Karpas-422 (cell line): ENCODE measurements around the gene DNAJC6. TPM values are rescaled to one million over a fixed set of nuclear protein-coding genes. Genes with fewer than 3 reads are reported as not detected.

ENCODE experiments used
- DNase-seq: peaks from one replicate; pipeline ENCODE4 v3.0.0-alpha.2; 2015
- H2AFZ ChIP-seq: fragments of 200-600 bp; sonication (generic); 2 replicates; pipeline ENCODE4 v1.6.1; 2014; ENCODE audit warnings: antibody characterized with exemption, low read length, mixed read lengths
- H3K27ac ChIP-seq: fragments of 200-600 bp; sonication (generic); 2 replicates; pipeline ENCODE4 v1.5.1; 2014; ENCODE audit warnings: mild to moderate bottlenecking, low read length, moderate library complexity
- H3K27me3 ChIP-seq: fragments of 200-600 bp; sonication (generic); 2 replicates; pipeline ENCODE4 v1.6.1; 2014; ENCODE audit warnings: low read length, mixed read lengths
- H3K36me3 ChIP-seq: fragments of 200-600 bp; sonication (generic); 2 replicates; pipeline ENCODE4 v1.6.1; 2014; ENCODE audit warnings: low read length, mixed read lengths; ENCODE audit not compliant: insufficient read depth
- H3K4me1 ChIP-seq: fragments of 200-600 bp; sonication (generic); 2 replicates; pipeline ENCODE4 v1.6.1; 2014; ENCODE audit warnings: mild to moderate bottlenecking, low read length, mixed read lengths
- H3K4me2 ChIP-seq: fragments of 200-600 bp; sonication (generic); 2 replicates; pipeline ENCODE4 v1.6.1; 2014; ENCODE audit warnings: low read length, low read depth, mild to moderate bottlenecking; ENCODE audit not compliant: poor library complexity, severe bottlenecking
- H3K4me3 ChIP-seq: fragments of 200-600 bp; sonication (generic); 2 replicates; pipeline ENCODE4 v1.5.1; 2014; ENCODE audit warnings: mild to moderate bottlenecking, antibody characterized with exemption, low read length, mixed read lengths
- H3K79me2 ChIP-seq: fragments of 200-600 bp; sonication (generic); 2 replicates; pipeline ENCODE4 v1.6.1; 2014; ENCODE audit warnings: mild to moderate bottlenecking, low read length, mixed read lengths
- H3K9ac ChIP-seq: fragments of 200-600 bp; sonication (generic); 2 replicates; pipeline ENCODE4 v1.6.0; 2014; ENCODE audit warnings: low read length
- H3K9me2 ChIP-seq: fragments of 200-600 bp; sonication (generic), shearing (Covaris generic); replicated peaks from 2 replicates; pipeline ENCODE4 v1.6.0; 2014; ENCODE audit warnings: mild to moderate bottlenecking, low read length, moderate library complexity; ENCODE audit not compliant: insufficient read depth
- H3K9me3 ChIP-seq: fragments of 300-700, 200-600 bp; sonication (generic); 2 replicates; pipeline ENCODE4 v1.6.1; 2014; ENCODE audit warnings: low read length, mixed read lengths
- H4K20me1 ChIP-seq: fragments of 200-600 bp; sonication (generic); 2 replicates; pipeline ENCODE4 v1.6.1; 2014; ENCODE audit warnings: mild to moderate bottlenecking, antibody characterized with exemption, low read length, low read depth; ENCODE audit not compliant: insufficient read depth
- total RNA-seq: library from RNA; depleted of rRNA; stranded (reverse); fragments of >200 nt; shearing (Covaris generic); gene quantifications from 2 replicates; pipeline ENCODE4 v1.2.3, GENCODE V29; 2014; ENCODE audit warnings: low replicate concordance

The DNAJC6 gene
- total RNA-seq, 1 experiment from 2014 or later: 0.37 TPM

DNA sequence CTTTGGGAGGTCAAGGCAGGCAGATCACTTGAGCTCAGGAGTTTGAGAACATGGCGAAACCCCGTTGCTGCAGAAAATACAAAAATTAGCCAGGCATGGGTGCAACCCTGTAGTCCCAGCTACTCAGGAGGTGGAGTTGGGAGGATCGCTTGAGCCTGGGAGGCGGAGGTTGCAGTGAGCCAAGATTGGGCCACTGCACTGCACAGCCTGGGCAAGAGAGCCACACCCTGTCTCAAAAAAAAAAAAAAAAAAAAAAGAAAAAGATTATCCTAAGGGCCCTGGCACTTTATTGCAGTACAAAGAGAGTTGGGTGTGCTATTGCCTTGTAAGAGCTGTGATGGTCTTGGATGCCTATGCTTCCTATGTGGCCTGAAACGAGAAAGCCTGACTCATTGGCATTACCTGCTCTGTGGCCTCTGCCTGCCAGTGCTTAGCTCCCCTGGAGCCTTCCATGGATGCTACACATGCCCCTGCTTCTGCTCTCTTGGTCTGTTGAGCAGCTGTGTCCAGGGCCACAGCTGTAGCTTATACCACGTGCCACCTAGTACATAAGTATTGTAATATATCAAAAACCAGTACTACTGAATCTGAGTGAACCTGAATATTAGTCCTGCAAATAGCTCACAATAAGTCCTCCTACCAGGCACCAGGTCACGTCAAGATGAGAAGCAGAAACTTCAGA, 45.8 kb downstream of the DNAJC6 start:
- no peaks in the 10 kb centered on the region for H3K4me1 ChIP-seq
- no peak overlapping the region for H3K4me3 ChIP-seq
- no peak overlapping the region for H3K9ac ChIP-seq
- H3K27ac ChIP-seq: no peak overlapping the region
- DNase-seq: no peak
- H2AFZ ChIP-seq: no peak overlapping the region
- no peaks in the 10 kb centered on the region for H3K9me2 ChIP-seq
- no peaks in the 10 kb centered on the region for H4K20me1 ChIP-seq
- H3K27me3 ChIP-seq: no peaks in the 10 kb centered on the region
- no peaks in the 10 kb centered on the region for H3K79me2 ChIP-seq
- H3K9me3 ChIP-seq: no peaks in the 10 kb centered on the region
- H3K36me3 ChIP-seq: no peaks in the 10 kb centered on the region
- H3K4me2 ChIP-seq: no peak overlapping the region

- Histone ChIP-seq H3K27ac (no peak overlapping the region), H3K9me3 (no peaks in the 10 kb centered on the region), H2AFZ (no peak overlapping the region), H4K20me1 (no peaks in the 10 kb centered on the region), H3K27me3 (no peaks in the 10 kb centered on the region), H3K4me3 (no peak overlapping the region), H3K79me2 (no peaks in the 10 kb centered on the region), H3K9me2 (no peaks in the 10 kb centered on the region), H3K4me2 (no peak overlapping the region), H3K9ac (no peak overlapping the region), H3K36me3 (no peaks in the 10 kb centered on the region), H3K4me1 (no peaks in the 10 kb centered on the region)
- DNase-seq: no peak
These were observed 48.1 kb downstream of the DNAJC6 start for GRCh38 chr1:65357291-65357960.

- Histone ChIP-seq H2AFZ (no peak overlapping the region), H3K79me2 (no peaks in the 10 kb centered on the region), H3K4me2 (no peak overlapping the region)
These were observed 50.5 kb downstream of the DNAJC6 start for GRCh38 chr1:65359888-65360287.

GRCh38 chr1:65360648-65361047, 51.3 kb downstream of the DNAJC6 start:
- no peaks in the 10 kb centered on the region for H3K79me2 ChIP-seq
- no peak overlapping the region for H3K4me3 ChIP-seq

More at GRCh38 chr1:65359888-65360287, 50.5 kb downstream of the DNAJC6 start:
- no peak for DNase-seq
- Histone ChIP-seq H3K9me2 (no peaks in the 10 kb centered on the region), H3K9ac (no peak overlapping the region), H3K27me3 (no peaks in the 10 kb centered on the region), H3K36me3 (no peaks in the 10 kb centered on the region), H3K9me3 (no peaks in the 10 kb centered on the region), H4K20me1 (no peaks in the 10 kb centered on the region), H3K4me3 (no peak overlapping the region), H3K4me1 (no peaks in the 10 kb centered on the region), H3K27ac (no peak overlapping the region)

GRCh38 chr1:65362545-65362944, 53.2 kb downstream of the DNAJC6 start:
- Histone ChIP-seq H3K4me3 (no peak overlapping the region), H2AFZ (no peak overlapping the region), H3K27ac (no peak overlapping the region), H3K27me3 (no peaks in the 10 kb centered on the region), H3K4me2 (no peak overlapping the region), H3K9me3 (no peaks in the 10 kb centered on the region), H3K36me3 (no peaks in the 10 kb centered on the region), H3K4me1 (no peaks in the 10 kb centered on the region), H3K9me2 (no peaks in the 10 kb centered on the region), H3K9ac (no peak overlapping the region), H4K20me1 (no peaks in the 10 kb centered on the region), H3K79me2 (no peaks in the 10 kb centered on the region)
- DNase-seq: no peak

More at GRCh38 chr1:65360648-65361047, 51.3 kb downstream of the DNAJC6 start:
- Histone ChIP-seq H3K4me2 (no peak overlapping the region), H3K9me3 (no peaks in the 10 kb centered on the region), H3K4me1 (no peaks in the 10 kb centered on the region), H2AFZ (no peak overlapping the region), H3K9ac (no peak overlapping the region), H3K36me3 (no peaks in the 10 kb centered on the region), H4K20me1 (no peaks in the 10 kb centered on the region), H3K27ac (no peak overlapping the region), H3K9me2 (no peaks in the 10 kb centered on the region), H3K27me3 (no peaks in the 10 kb centered on the region)
- DNase-seq: no peak

DNA sequence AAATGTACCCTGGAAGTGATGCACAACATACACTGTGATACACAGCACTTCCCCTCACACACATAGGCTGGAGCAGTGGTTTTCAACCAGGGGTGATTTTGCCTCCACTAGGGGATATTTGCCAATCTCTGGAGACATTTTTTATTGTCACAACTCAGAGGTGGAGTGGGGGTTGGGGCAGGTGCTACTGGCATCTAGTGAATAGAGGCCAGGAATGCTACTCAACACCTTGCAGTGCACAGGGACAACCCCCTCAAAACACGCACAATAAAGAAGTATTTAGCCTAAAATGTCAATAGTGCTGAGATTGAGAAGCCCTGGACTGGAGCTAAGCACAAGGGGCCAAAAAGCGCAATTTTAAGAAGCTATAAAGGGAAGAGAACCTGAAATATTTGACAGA, 54.1 kb downstream of the DNAJC6 start:
- DNase-seq: no peak

DNA sequence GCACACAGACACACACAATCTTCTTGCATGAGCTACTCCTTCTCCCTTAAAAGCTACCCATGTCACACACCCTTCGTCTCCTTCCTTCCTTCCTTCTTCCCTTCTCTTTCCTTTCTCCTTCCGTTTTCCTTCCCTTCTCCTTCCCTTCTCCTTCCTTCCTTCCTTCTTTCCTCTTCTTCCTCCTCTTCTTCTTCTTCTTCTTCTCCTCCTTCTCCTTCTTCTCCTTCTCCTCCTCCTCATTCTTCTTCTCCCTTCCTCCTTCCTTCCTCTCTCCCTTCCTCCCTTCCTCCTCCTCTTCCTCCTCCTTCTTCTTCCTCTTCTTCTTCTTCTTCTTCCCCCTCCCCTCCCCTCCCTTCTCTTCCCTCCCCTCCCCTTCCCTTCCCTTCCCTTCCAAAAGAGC, 59.1 kb downstream of the DNAJC6 start:
- H3K4me3 ChIP-seq: no peak overlapping the region
- no peaks in the 10 kb centered on the region for H3K9me3 ChIP-seq
- H3K79me2 ChIP-seq: no peaks in the 10 kb centered on the region
- no peak overlapping the region for H3K4me2 ChIP-seq
- H3K36me3 ChIP-seq: no peaks in the 10 kb centered on the region
- no peak overlapping the region for H3K9ac ChIP-seq
- no peak for DNase-seq
- no peaks in the 10 kb centered on the region for H3K27me3 ChIP-seq
- no peaks in the 10 kb centered on the region for H3K9me2 ChIP-seq
- H3K27ac ChIP-seq: no peak overlapping the region
- H4K20me1 ChIP-seq: no peaks in the 10 kb centered on the region
- H3K4me1 ChIP-seq: no peaks in the 10 kb centered on the region
- no peak overlapping the region for H2AFZ ChIP-seq

More for the DNA sequence above, 54.1 kb downstream of the DNAJC6 start:
- Histone ChIP-seq H3K4me1 (no peaks in the 10 kb centered on the region), H3K79me2 (no peaks in the 10 kb centered on the region), H3K4me2 (no peak overlapping the region), H3K27ac (no peak overlapping the region), H2AFZ (no peak overlapping the region), H3K9me3 (no peaks in the 10 kb centered on the region), H3K27me3 (no peaks in the 10 kb centered on the region), H3K9me2 (no peaks in the 10 kb centered on the region), H3K4me3 (no peak overlapping the region), H4K20me1 (no peaks in the 10 kb centered on the region), H3K9ac (no peak overlapping the region), H3K36me3 (no peaks in the 10 kb centered on the region)

DNA sequence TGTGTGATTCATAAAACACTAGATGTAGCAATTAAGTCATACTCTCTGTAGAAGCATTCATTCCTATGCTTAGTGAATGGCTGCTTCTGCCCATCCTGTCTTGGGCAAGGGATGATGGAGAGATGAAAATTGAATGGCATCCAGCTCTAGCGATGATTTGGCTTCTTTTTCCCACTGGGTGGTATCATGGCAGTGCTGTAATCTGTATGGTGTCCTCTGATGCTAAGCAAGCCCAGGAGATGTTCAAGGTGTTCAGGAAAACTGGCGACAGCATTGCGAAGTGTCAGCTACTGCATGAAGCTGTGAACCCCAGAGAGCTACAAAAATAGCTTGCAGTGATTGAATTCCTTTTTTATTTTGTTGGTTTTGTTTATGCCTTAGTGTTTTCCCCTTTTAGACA, 62.2 kb downstream of the DNAJC6 start:
- H3K9ac ChIP-seq: no peak overlapping the region
- no peak overlapping the region for H3K27ac ChIP-seq
- H2AFZ ChIP-seq: no peak overlapping the region
- H3K9me3 ChIP-seq: no peaks in the 10 kb centered on the region
- no peaks in the 10 kb centered on the region for H3K4me1 ChIP-seq
- DNase-seq: no peak
- no peak overlapping the region for H3K4me2 ChIP-seq
- H3K9me2 ChIP-seq: no peaks in the 10 kb centered on the region
- H3K36me3 ChIP-seq: no peaks in the 10 kb centered on the region
- H3K79me2 ChIP-seq: no peaks in the 10 kb centered on the region
- H4K20me1 ChIP-seq: no peaks in the 10 kb centered on the region
- no peak overlapping the region for H3K4me3 ChIP-seq
- no peaks in the 10 kb centered on the region for H3K27me3 ChIP-seq
